KOPT-K1 (cell line): Measurements from ENCODE around the gene SCGB3A1.
A peak's percentile ranks its signal among the peaks of the same experiment; 100 is the strongest.

Source experiments
- H3K27ac ChIP-seq: fragments of 200-600 bp; sonication (generic); 2 replicates; pipeline ENCODE4 v1.5.1; 2016; ENCODE audit warnings: antibody characterized with exemption, mild to moderate bottlenecking, low read depth, low read length; ENCODE audit not compliant: poor library complexity, severe bottlenecking
- H3K36me3 ChIP-seq: fragments of 200-600 bp; sonication (generic); 2 replicates; pipeline ENCODE4 v1.5.1; 2017; ENCODE audit warnings: antibody characterized with exemption, mild to moderate bottlenecking, low read length, moderate library complexity; ENCODE audit not compliant: insufficient read depth
- H3K9me3 ChIP-seq: fragments of 200-600 bp; sonication (generic); 2 replicates; pipeline ENCODE4 v1.5.1; 2017; ENCODE audit warnings: antibody characterized with exemption, low read length, mild to moderate bottlenecking; ENCODE audit not compliant: insufficient read depth, poor library complexity, severe bottlenecking

The SCGB3A1 gene

GRCh38 chr5:180591311-180591887, at the start of gene SCGB3A1:
Gene SCGB3A1 (minus strand): TSS chr5:180591499. CDS start chr5:180591462, 37 bp downstream.
- Histone ChIP-seq H3K27ac (peak within 1 kb of the TSS; percentile 83), H3K9me3 (no peaks in the 10 kb centered on the region), H3K36me3 (no peaks in the 10 kb centered on the region)

GRCh38 chr5:180640611-180640860, 49.2 kb upstream of the SCGB3A1 start:
- no peaks in the 10 kb centered on the region for H3K9me3 ChIP-seq
- no peaks in the 10 kb centered on the region for H3K36me3 ChIP-seq
- H3K27ac ChIP-seq, result no peak overlapping the region

- no peak overlapping the region for H3K27ac ChIP-seq
- no peaks in the 10 kb centered on the region for H3K9me3 ChIP-seq
- no peaks in the 10 kb centered on the region for H3K36me3 ChIP-seq
Observed at GRCh38 chr5:180639741-180640610, 48.7 kb upstream of the SCGB3A1 start.

- Histone ChIP-seq H3K9me3 (no peaks in the 10 kb centered on the region), H3K27ac (no peak overlapping the region), H3K36me3 (no peaks in the 10 kb centered on the region)
Observed at GRCh38 chr5:180639287-180639686, 48.0 kb upstream of the SCGB3A1 start.

- Histone ChIP-seq H3K27ac (no peak overlapping the region), H3K9me3 (no peaks in the 10 kb centered on the region), H3K36me3 (no peaks in the 10 kb centered on the region)
Observed at GRCh38 chr5:180637962-180638680, 46.8 kb upstream of the SCGB3A1 start.

- Histone ChIP-seq H3K9me3 (no peaks in the 10 kb centered on the region), H3K36me3 (no peaks in the 10 kb centered on the region)
Observed at GRCh38 chr5:180636403-180637075, 45.2 kb upstream of the SCGB3A1 start.

GRCh38 chr5:180636016-180636402, 44.7 kb upstream of the SCGB3A1 start:
- H3K9me3 ChIP-seq, result no peaks in the 10 kb centered on the region
- no peaks in the 10 kb centered on the region for H3K36me3 ChIP-seq
- no peak overlapping the region for H3K27ac ChIP-seq

More at GRCh38 chr5:180636403-180637075, 45.2 kb upstream of the SCGB3A1 start:
- no peak overlapping the region for H3K27ac ChIP-seq

GRCh38 chr5:180633283-180634177, 42.2 kb upstream of the SCGB3A1 start:
- no peaks in the 10 kb centered on the region for H3K36me3 ChIP-seq
- H3K9me3 ChIP-seq, result no peaks in the 10 kb centered on the region
- no peak overlapping the region for H3K27ac ChIP-seq

GRCh38 chr5:180632768-180633167, 41.5 kb upstream of the SCGB3A1 start:
- H3K36me3 ChIP-seq, result no peaks in the 10 kb centered on the region
- no peak overlapping the region for H3K27ac ChIP-seq
- no peaks in the 10 kb centered on the region for H3K9me3 ChIP-seq

- no peaks in the 10 kb centered on the region for H3K9me3 ChIP-seq
- H3K27ac ChIP-seq, result no peak overlapping the region
- no peaks in the 10 kb centered on the region for H3K36me3 ChIP-seq
Observed at GRCh38 chr5:180631549-180632383, 40.5 kb upstream of the SCGB3A1 start.

GRCh38 chr5:180630426-180630825, 39.1 kb upstream of the SCGB3A1 start:
- no peaks in the 10 kb centered on the region for H3K36me3 ChIP-seq

GRCh38 chr5:180629831-180630382, 38.6 kb upstream of the SCGB3A1 start:
- Histone ChIP-seq H3K27ac (no peak overlapping the region), H3K9me3 (no peaks in the 10 kb centered on the region), H3K36me3 (no peaks in the 10 kb centered on the region)

More at GRCh38 chr5:180630426-180630825, 39.1 kb upstream of the SCGB3A1 start:
- Histone ChIP-seq H3K27ac (no peak overlapping the region), H3K9me3 (no peaks in the 10 kb centered on the region)
